SU-DHL-6 (cell line): ENCODE data around the gene LRRTM3.

Experiments used
- H2AFZ ChIP-seq: fragments of 200-600 bp; sonication (generic); 2 replicates; pipeline ENCODE4 v1.6.1; 2014; ENCODE audit warnings: low read depth, mild to moderate bottlenecking, moderate library complexity, mixed read lengths, antibody characterized with exemption, low read length; ENCODE audit not compliant: severe bottlenecking
- H3F3A ChIP-seq: fragments of 200-600 bp; shearing (Covaris generic); 2 replicates; pipeline ENCODE4 v1.6.0; 2016; ENCODE audit warnings: antibody characterized with exemption, mild to moderate bottlenecking; ENCODE audit not compliant: insufficient read depth
- H3K27ac ChIP-seq: fragments of 200-600 bp; sonication (generic); 2 replicates; pipeline ENCODE4 v1.5.1; 2016; ENCODE audit warnings: low read depth, mild to moderate bottlenecking, low read length, moderate library complexity, mixed read lengths
- H3K27me3 ChIP-seq: fragments of 200-600 bp; sonication (generic), shearing (Covaris generic); 2 replicates; pipeline ENCODE4 v1.6.0; 2014; ENCODE audit warnings: mild to moderate bottlenecking, low read length
- H3K36me3 ChIP-seq: fragments of 200-600 bp; sonication (generic); 2 replicates; pipeline ENCODE4 v1.6.1; 2014; ENCODE audit warnings: mild to moderate bottlenecking, low read length, mixed read lengths
- H3K4me2 ChIP-seq: fragments of 300-600, 200-600 bp; shearing (Covaris generic), sonication (generic); 2 replicates; pipeline ENCODE4 v1.6.0; 2014; ENCODE audit warnings: low read length, low read depth, mild to moderate bottlenecking; ENCODE audit not compliant: poor library complexity, severe bottlenecking
- H3K4me3 ChIP-seq: fragments of 200-600 bp; sonication (generic); 2 replicates; pipeline ENCODE4 v1.5.1; 2014; ENCODE audit warnings: antibody characterized with exemption, low read length, mild to moderate bottlenecking, mixed read lengths; ENCODE audit not compliant: insufficient read depth, poor library complexity, severe bottlenecking
- H3K79me2 ChIP-seq: fragments of 200-600 bp; sonication (generic); 2 replicates; pipeline ENCODE4 v1.6.1; 2014; ENCODE audit warnings: mild to moderate bottlenecking, low read length, moderate library complexity; ENCODE audit not compliant: insufficient read depth
- H3K9ac ChIP-seq: fragments of 200-600 bp; sonication (generic); 2 replicates; pipeline ENCODE4 v1.7.0; 2014; ENCODE audit warnings: mild to moderate bottlenecking, low read length
- H3K9me2 ChIP-seq: fragments of 200-600 bp; sonication (generic); replicated peaks from 2 replicates; pipeline ENCODE4 v1.6.1; 2014; ENCODE audit warnings: low read length; ENCODE audit not compliant: insufficient read depth
- H3K9me3 ChIP-seq: fragments of 200-600 bp; sonication (generic); 2 replicates; pipeline ENCODE4 v1.6.1; 2014; ENCODE audit warnings: low read length, mixed read lengths; ENCODE audit not compliant: insufficient read depth
- H4K20me1 ChIP-seq: fragments of 200-600 bp; sonication (generic); 2 replicates; pipeline ENCODE4 v1.6.1; 2014; ENCODE audit warnings: low read depth, mild to moderate bottlenecking, antibody characterized with exemption, low read length, moderate library complexity, mixed read lengths
- CTCF ChIP-seq: fragments of 200-600 bp; sonication (generic); IDR thresholded peaks from one replicate; pipeline ENCODE4 v1.5.1; 2017; ENCODE audit warnings: antibody characterized with exemption, mild to moderate bottlenecking, low read length, moderate library complexity; ENCODE audit not compliant: insufficient read depth, poor library complexity, severe bottlenecking
- EZH2phosphoT487 ChIP-seq: fragments of 200-600 bp; sonication (generic), shearing (Covaris generic); conservative IDR thresholded peaks from 2 replicates; pipeline ENCODE4 v1.6.1; 2018; ENCODE audit warnings: mild to moderate bottlenecking, antibody characterized with exemption, low read length, moderate library complexity, mixed read lengths

LRRTM3 gene

GRCh38 chr10:66880826-66881225 is 45.0 kb upstream of the LRRTM3 start:
- Histone ChIP-seq H3K9ac (no peak overlapping the region), H3K4me2 (no peak overlapping the region), H3K36me3 (no peaks in the 10 kb centered on the region), H2AFZ (no peak overlapping the region), H3K79me2 (no peaks in the 10 kb centered on the region), H3F3A (no peaks in the 10 kb centered on the region), H3K27ac (no peak overlapping the region), H3K4me3 (no peak overlapping the region), H3K9me2 (no peaks in the 10 kb centered on the region), H4K20me1 (no peaks in the 10 kb centered on the region), H3K9me3 (no peaks in the 10 kb centered on the region), H3K27me3 (no peaks in the 10 kb centered on the region)
- no peak for TF ChIP-seq EZH2phosphoT487
- TF ChIP-seq CTCF: no peak

- Histone ChIP-seq H3K4me3 (no peak overlapping the region), H3K9me3 (no peaks in the 10 kb centered on the region), H3K79me2 (no peaks in the 10 kb centered on the region), H3K27me3 (no peaks in the 10 kb centered on the region), H3K27ac (no peak overlapping the region), H3F3A (no peaks in the 10 kb centered on the region), H3K36me3 (no peaks in the 10 kb centered on the region), H3K4me2 (no peak overlapping the region), H3K9ac (no peak overlapping the region), H2AFZ (no peak overlapping the region), H3K9me2 (no peaks in the 10 kb centered on the region), H4K20me1 (no peaks in the 10 kb centered on the region)
- TF ChIP-seq CTCF: no peak
- TF ChIP-seq EZH2phosphoT487: no peak
Observed at GRCh38 chr10:66881814-66882213, 44.0 kb upstream of the LRRTM3 start.

- no peaks in the 10 kb centered on the region for H3K9me3 ChIP-seq
- no peak overlapping the region for H3K4me3 ChIP-seq
- no peak overlapping the region for H3K9ac ChIP-seq
- H2AFZ ChIP-seq: no peak overlapping the region
- H3K36me3 ChIP-seq: no peaks in the 10 kb centered on the region
- no peaks in the 10 kb centered on the region for H3K9me2 ChIP-seq
- no peaks in the 10 kb centered on the region for H3F3A ChIP-seq
- no peaks in the 10 kb centered on the region for H3K27me3 ChIP-seq
- TF ChIP-seq CTCF (no peak), EZH2phosphoT487 (no peak)
- H4K20me1 ChIP-seq: no peaks in the 10 kb centered on the region
- H3K4me2 ChIP-seq: no peak overlapping the region
- H3K79me2 ChIP-seq: no peaks in the 10 kb centered on the region
- no peak overlapping the region for H3K27ac ChIP-seq
Observed at GRCh38 chr10:66882271-66882670, 43.6 kb upstream of the LRRTM3 start.
